Endothelial cell of umbilical vein (primary cell): ENCODE data around the gene SLC6A6. TPM values are rescaled to one million over a fixed set of nuclear protein-coding genes. Genes with fewer than 3 reads are reported as not detected.

Source experiments
- BruUV-seq: library from RNA; stranded (reverse); fragments of 400-500 nt; replicated peaks from 2 replicates; lab custom pipeline; 2021; lab: Mats Ljungman, UMichigan
- CTCF ChIA-PET: fragments of 300-600, 350-600 bp; sonication (Branson Sonifier 250); formaldehyde crosslinking; loops from one replicate; lab custom pipeline; 2021; ENCODE audit warnings: antibody characterized with exemption, inconsistent platforms; lab: Charles Lee
- POLR2A ChIA-PET: fragments of 300-600, 350-600 bp; sonication (Branson Sonifier 250); formaldehyde crosslinking; loops from one replicate; lab custom pipeline; 2021; ENCODE audit warnings: antibody characterized with exemption, inconsistent platforms; lab: Charles Lee
- DNase-seq: peaks from one replicate; pipeline ENCODE4 v3.0.0-alpha.2; 2011; ENCODE audit warnings: low read depth, low spot score
- FAIRE-seq: peaks from 2 replicates; lab custom pipeline; 2011; peaks lifted over from hg19 to GRCh38; lab: Jason Lieb, UNC
- H2AFZ ChIP-seq: 2 replicates; pipeline ENCODE4 v1.6.0; 2012; ENCODE audit warnings: low read depth, low read length, control low read depth, inconsistent platforms
- H3K27ac ChIP-seq: 2 replicates; pipeline ENCODE4 v1.5.1; 2011; ENCODE audit warnings: low read depth, mild to moderate bottlenecking, control low read depth, low read length, moderate library complexity; ENCODE audit not compliant: insufficient read depth
- H3K27me3 ChIP-seq, 2 experiments: 2 replicates each; pipeline versions ENCODE4 v1.6.0 to v1.6.1; 2011; ENCODE audit warnings: low read length in 2 of 2, mixed read lengths in 1 of 2; ENCODE audit not compliant: control insufficient read depth in 2 of 2, insufficient read depth in 2 of 2
- H3K36me3 ChIP-seq, 2 experiments: 2 replicates in 1 of 2; 3 replicates in 1 of 2; pipeline ENCODE4 v1.5.1; 2011; ENCODE audit warnings: low read length in 2 of 2, mild to moderate bottlenecking in 1 of 2, moderate library complexity in 1 of 2; ENCODE audit not compliant: control insufficient read depth in 2 of 2, insufficient read depth in 2 of 2; ENCODE audit errors: extremely low read depth in 1 of 2
- H3K4me1 ChIP-seq: 3 replicates; pipeline ENCODE4 v1.5.1; 2011; ENCODE audit warnings: mild to moderate bottlenecking, low read length; ENCODE audit not compliant: control insufficient read depth, insufficient read depth; ENCODE audit errors: extremely low read depth
- H3K4me2 ChIP-seq: 2 replicates; pipeline ENCODE4 v1.6.1; 2011; ENCODE audit warnings: low read length, control low read depth, mixed read lengths; ENCODE audit not compliant: insufficient read depth
- H3K4me3 ChIP-seq, 3 experiments: fragments of 200-600 bp in 1 of 3; sonication (generic), shearing (Covaris generic) in 1 of 3; replicated peaks in 1 of 3; 2 replicates each; pipeline ENCODE4 v1.5.1; 2011 to 2016; ENCODE audit warnings: control low read depth in 3 of 3, low read length in 3 of 3, mild to moderate bottlenecking in 2 of 3, inconsistent platforms in 1 of 3, low read depth in 1 of 3, moderate library complexity in 1 of 3; ENCODE audit not compliant: insufficient read depth in 1 of 3
- H3K79me2 ChIP-seq: 2 replicates; pipeline ENCODE4 v1.6.0; 2012; ENCODE audit warnings: low read length, inconsistent platforms; ENCODE audit not compliant: control insufficient read depth, insufficient read depth
- H3K9ac ChIP-seq: replicated peaks from 2 replicates; pipeline ENCODE3; 2011; ENCODE audit warnings: low read length, control low read depth; ENCODE audit not compliant: insufficient read depth; ENCODE audit errors: extremely low read depth
- H3K9me1 ChIP-seq: replicated peaks from 3 replicates; pipeline ENCODE4 v1.6.0; 2011; ENCODE audit warnings: mild to moderate bottlenecking, low read length; ENCODE audit not compliant: control insufficient read depth, insufficient read depth; ENCODE audit errors: extremely low read depth
- H3K9me3 ChIP-seq: replicated peaks from 2 replicates; pipeline ENCODE4 v1.5.1; 2012; ENCODE audit warnings: low read length, inconsistent platforms; ENCODE audit not compliant: control insufficient read depth, insufficient read depth
- H4K20me1 ChIP-seq: replicated peaks from 2 replicates; pipeline ENCODE3; 2011; ENCODE audit warnings: mild to moderate bottlenecking, low read length; ENCODE audit not compliant: control insufficient read depth, insufficient read depth; ENCODE audit errors: extremely low read depth
- EZH2 ChIP-seq: IDR thresholded peaks from 2 replicates; pipeline ENCODE4 v1.6.1; 2012; ENCODE audit warnings: borderline replicate concordance, low read depth, mild to moderate bottlenecking, moderate library complexity, low read length, inconsistent platforms; ENCODE audit not compliant: severe bottlenecking
- FOS ChIP-seq: IDR thresholded peaks from 2 replicates; pipeline ENCODE4 v1.6.1; 2011; ENCODE audit warnings: mild to moderate bottlenecking, low read length, moderate library complexity, borderline replicate concordance; ENCODE audit not compliant: insufficient read depth
- GATA2 ChIP-seq: IDR thresholded peaks from 2 replicates; pipeline ENCODE4 v1.7.0; 2011; ENCODE audit warnings: low read depth, mild to moderate bottlenecking, moderate library complexity, mixed read lengths, low read length; ENCODE audit not compliant: insufficient read length, insufficient read depth
- JUN ChIP-seq: IDR thresholded peaks from 2 replicates; pipeline ENCODE4 v1.6.1; 2011; ENCODE audit warnings: borderline replicate concordance, low read depth; ENCODE audit not compliant: insufficient read length, insufficient read depth
- MYC ChIP-seq: IDR thresholded peaks from one replicate; pipeline ENCODE4 v1.6.1; 2011; ENCODE audit warnings: mild to moderate bottlenecking, low read depth, low read length
- POLR2A ChIP-seq: IDR thresholded peaks from 2 replicates; pipeline ENCODE4 v1.6.1; 2012; ENCODE audit warnings: low read depth, mild to moderate bottlenecking, control low read depth, low read length
- POLR2AphosphoS5 ChIP-seq: IDR thresholded peaks from 2 replicates; pipeline ENCODE4 v1.6.1; 2012; ENCODE audit warnings: low read depth, mild to moderate bottlenecking, control low read depth, low read length, moderate library complexity; ENCODE audit not compliant: insufficient read depth
- dilution Hi-C: fragments of 300-500 bp; cut with MboI; formaldehyde crosslinking; loops from one replicate; pipeline ENCODE4 v1.15.0; 2019; ENCODE audit warnings: low sequenced_read_pairs; ENCODE audit not compliant: extremely low pct_ligation_motif_present
- intact Hi-C: fragments of 100-400 bp; cut with micrococcal nuclease; formaldehyde crosslinking; loops from one replicate; pipeline ENCODE4 v1.10.0; 2022
- polyA plus RNA-seq, 4 experiments: library from polyadenylated mRNA; depleted of rRNA in 3 of 4; stranded (reverse) in 3 of 4; unstranded in 1 of 4; fragments of >200 nt; gene quantifications; 2 replicates each; pipeline versions ENCODE4 v1.2.1 to v1.2.3, GENCODE V29; 2011 to 2012; ENCODE audit warnings: missing spikeins in 1 of 4
- total RNA-seq: library from RNA; stranded (reverse); gene quantifications from 2 replicates; pipeline ENCODE4 v1.2.3, GENCODE V29; 2021
- TF ChIP-seq, protein P1 (sequence below), 2 donors: IDR thresholded peaks; 1 replicate in 1 of 2; 2 replicates in 1 of 2; pipeline ENCODE4 v1.5.1; 2011; ENCODE audit warnings: low read length in 2 of 2, mild to moderate bottlenecking in 2 of 2, moderate library complexity in 2 of 2, control low read depth in 1 of 2, inconsistent platforms in 1 of 2, low read depth in 1 of 2; ENCODE audit not compliant: insufficient read depth in 1 of 2; ENCODE audit errors: extremely low read depth in 1 of 2
- TF ChIP-seq, protein P2 (sequence below): IDR thresholded peaks from 2 replicates; pipeline ENCODE4 v1.6.1; 2011; ENCODE audit not compliant: insufficient read depth, insufficient read length

The SLC6A6 gene
- total and polyA plus RNA-seq, 2 donors (not counting 3 experiments of a cell fraction or from before 2014, with no cell fraction given): 25.7 to 38.0 TPM

DNA sequence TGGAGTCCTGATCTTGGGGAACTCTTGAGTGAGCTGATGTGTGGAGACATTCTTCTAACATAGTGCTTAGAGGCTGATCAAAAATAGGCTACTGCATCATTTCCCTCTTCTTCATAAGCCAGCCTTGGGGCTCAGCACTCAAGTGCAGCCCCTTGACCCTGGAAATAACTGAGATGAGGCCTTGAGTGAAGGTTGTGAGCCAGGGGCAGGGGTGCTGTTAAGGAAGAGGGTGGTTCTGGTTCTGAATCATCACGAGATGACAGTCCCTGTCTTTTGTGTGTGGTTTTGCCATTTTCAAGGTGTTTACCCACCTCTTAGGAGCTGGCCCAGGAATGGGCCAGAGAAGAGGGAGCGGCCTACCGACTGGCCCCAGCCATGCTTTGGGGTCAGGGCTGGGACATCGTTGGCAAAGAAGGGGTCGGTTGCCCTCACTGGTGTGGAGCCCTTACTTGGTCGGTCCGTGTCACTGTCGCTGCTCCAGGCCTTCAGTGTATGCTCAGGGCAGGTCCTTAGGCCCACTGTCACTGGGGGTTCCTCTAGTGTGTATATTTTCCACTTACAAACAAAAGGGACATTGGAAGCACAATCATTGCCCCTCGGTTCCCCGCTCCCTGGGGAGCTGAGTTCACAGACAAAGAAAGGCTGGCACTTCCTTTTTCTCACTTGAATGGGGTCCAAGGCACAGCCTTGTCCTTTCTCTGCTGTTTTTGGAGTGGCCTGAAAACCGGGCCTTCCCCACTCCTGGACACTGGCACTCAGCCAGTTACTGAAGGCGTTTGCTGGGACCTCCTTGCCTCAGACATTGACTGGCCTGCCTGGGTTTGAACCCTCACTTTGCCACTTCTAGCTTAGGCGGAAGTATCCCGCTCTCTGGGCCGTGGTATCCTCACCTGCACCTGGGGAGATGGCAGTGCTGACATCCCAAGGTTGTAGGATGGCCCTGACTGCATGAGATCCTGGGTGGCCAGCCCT, 46.6 kb downstream of the SLC6A6 start:
- intact Hi-C loops (no loop called here), dilution Hi-C loops (no loop called here)
- H4K20me1 ChIP-seq: no peaks in the 10 kb centered on the region
- H3K27me3 ChIP-seq: no peaks in the 10 kb centered on the region
- no peak overlapping the region for H3K4me2 ChIP-seq
- H3K9ac ChIP-seq: no peak overlapping the region
- H3K27ac ChIP-seq: no peak overlapping the region
- no peak for DNase-seq
- H3K9me3 ChIP-seq: no peaks in the 10 kb centered on the region
- H3K79me2 ChIP-seq: no peaks in the 10 kb centered on the region
- no TSS peak for BruUV-seq
- H2AFZ ChIP-seq: no peak overlapping the region
- peaks cover 24% of the 10 kb centered on the region for H3K4me1 ChIP-seq
- H3K36me3 ChIP-seq: peaks cover 13 to 18% of the 10 kb centered on the region in 2 experiments
- no peak for FAIRE-seq
- no peak overlapping the region for H3K4me3 ChIP-seq
- CTCF ChIA-PET: no interaction called here
- TF ChIP-seq EZH2 (no peak), POLR2AphosphoS5 (no peak), POLR2A (no peak), MYC (no peak), GATA2 (no peak), FOS (no peak), JUN (no peak)
- TF ChIP-seq, protein P1, sequence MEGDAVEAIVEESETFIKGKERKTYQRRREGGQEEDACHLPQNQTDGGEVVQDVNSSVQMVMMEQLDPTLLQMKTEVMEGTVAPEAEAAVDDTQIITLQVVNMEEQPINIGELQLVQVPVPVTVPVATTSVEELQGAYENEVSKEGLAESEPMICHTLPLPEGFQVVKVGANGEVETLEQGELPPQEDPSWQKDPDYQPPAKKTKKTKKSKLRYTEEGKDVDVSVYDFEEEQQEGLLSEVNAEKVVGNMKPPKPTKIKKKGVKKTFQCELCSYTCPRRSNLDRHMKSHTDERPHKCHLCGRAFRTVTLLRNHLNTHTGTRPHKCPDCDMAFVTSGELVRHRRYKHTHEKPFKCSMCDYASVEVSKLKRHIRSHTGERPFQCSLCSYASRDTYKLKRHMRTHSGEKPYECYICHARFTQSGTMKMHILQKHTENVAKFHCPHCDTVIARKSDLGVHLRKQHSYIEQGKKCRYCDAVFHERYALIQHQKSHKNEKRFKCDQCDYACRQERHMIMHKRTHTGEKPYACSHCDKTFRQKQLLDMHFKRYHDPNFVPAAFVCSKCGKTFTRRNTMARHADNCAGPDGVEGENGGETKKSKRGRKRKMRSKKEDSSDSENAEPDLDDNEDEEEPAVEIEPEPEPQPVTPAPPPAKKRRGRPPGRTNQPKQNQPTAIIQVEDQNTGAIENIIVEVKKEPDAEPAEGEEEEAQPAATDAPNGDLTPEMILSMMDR (IDR thresholded peaks at IDR 0.05; ENCODE audit: extremely low read depth in 1 of 2, insufficient read depth in 1 of 2, low read depth in 1 of 2, low read length in 2 of 2): no peak
- TF ChIP-seq, protein P2, sequence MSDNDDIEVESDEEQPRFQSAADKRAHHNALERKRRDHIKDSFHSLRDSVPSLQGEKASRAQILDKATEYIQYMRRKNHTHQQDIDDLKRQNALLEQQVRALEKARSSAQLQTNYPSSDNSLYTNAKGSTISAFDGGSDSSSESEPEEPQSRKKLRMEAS: no peak
- no peaks in the 10 kb centered on the region for H3K9me1 ChIP-seq
- POLR2A ChIA-PET: no interaction called here
